Parathyroid adenoma (tissue), 2 donors: ENCODE measurements around the gene TMEM270.
A peak's percentile ranks its signal among the peaks of the same experiment; 100 is the strongest.

Experiments
- H2AFZ ChIP-seq: fragments of 300-600 bp; sonication (generic); one replicate; pipeline ENCODE4 v1.7.0; 2017; ENCODE audit warnings: antibody characterized with exemption, mild to moderate bottlenecking
- H3K27ac ChIP-seq: fragments of 300-600 bp; sonication (generic); one replicate; pipeline ENCODE4 v1.7.0; 2017
- H3K27me3 ChIP-seq: fragments of 300-600 bp; sonication (generic); one replicate; pipeline ENCODE4 v1.7.0; 2017; ENCODE audit warnings: low read length; ENCODE audit not compliant: control insufficient read depth, insufficient read depth
- H3K36me3 ChIP-seq: fragments of 300-600 bp; sonication (generic); one replicate; pipeline ENCODE4 v1.7.0; 2017; ENCODE audit warnings: low read length; ENCODE audit not compliant: control insufficient read depth, insufficient read depth
- H3K4me1 ChIP-seq: fragments of 300-600 bp; sonication (generic); one replicate; pipeline ENCODE4 v1.7.0; 2017; ENCODE audit warnings: control low read depth
- H3K4me2 ChIP-seq: fragments of 300-600 bp; sonication (generic); one replicate; pipeline ENCODE4 v1.7.0; 2017; ENCODE audit warnings: low read length
- H3K4me3 ChIP-seq: fragments of 300-600 bp; sonication (generic); one replicate; pipeline ENCODE4 v1.7.0; 2017; ENCODE audit warnings: low read depth, low read length
- H3K79me2 ChIP-seq: fragments of 300-600 bp; sonication (generic); one replicate; pipeline ENCODE4 v1.7.0; 2017; ENCODE audit warnings: control low read depth
- H3K9ac ChIP-seq: fragments of 300-600 bp; sonication (generic); one replicate; pipeline ENCODE4 v1.7.0; 2017; ENCODE audit warnings: mild to moderate bottlenecking
- H3K9me3 ChIP-seq: fragments of 300-600 bp; sonication (generic); one replicate; pipeline ENCODE4 v1.7.0; 2017; ENCODE audit warnings: low read length; ENCODE audit not compliant: control insufficient read depth
- CTCF ChIP-seq: fragments of 300-600 bp; sonication (generic); IDR thresholded peaks from one replicate; pipeline ENCODE4 v1.7.0; 2017; ENCODE audit warnings: antibody characterized with exemption, mild to moderate bottlenecking
- donor health status: primary hyperparathyroidism.

The TMEM270 gene

GRCh38 chr7:73829505-73829904 is 31.5 kb upstream of the TMEM270 start:
- Histone ChIP-seq H3K9ac (no peak overlapping the region), H3K4me2 (peak overlapping the region; percentile 7), H3K36me3 (no peaks in the 10 kb centered on the region), H3K27me3 (no peaks in the 10 kb centered on the region), H2AFZ (no peak overlapping the region), H3K4me1 (peaks cover 51% of the 10 kb centered on the region), H3K4me3 (no peak overlapping the region), H3K27ac (peak overlapping the region; percentile 99), H3K9me3 (no peaks in the 10 kb centered on the region), H3K79me2 (peaks cover 2% of the 10 kb centered on the region)
- no peak for TF ChIP-seq CTCF

GRCh38 chr7:73829921-73830680 is 30.9 kb upstream of the TMEM270 start:
- Histone ChIP-seq H3K9me3 (no peaks in the 10 kb centered on the region), H3K27me3 (no peaks in the 10 kb centered on the region), H3K9ac (no peak overlapping the region), H3K79me2 (peaks cover 2% of the 10 kb centered on the region), H3K27ac (peak overlapping the region; percentile 99), H3K4me1 (peaks cover 51% of the 10 kb centered on the region), H3K36me3 (no peaks in the 10 kb centered on the region), H3K4me3 (peak overlapping the region; percentile 89), H2AFZ (peak overlapping the region; percentile 25), H3K4me2 (peak overlapping the region; percentile 91)
- TF ChIP-seq CTCF: no peak

DNA sequence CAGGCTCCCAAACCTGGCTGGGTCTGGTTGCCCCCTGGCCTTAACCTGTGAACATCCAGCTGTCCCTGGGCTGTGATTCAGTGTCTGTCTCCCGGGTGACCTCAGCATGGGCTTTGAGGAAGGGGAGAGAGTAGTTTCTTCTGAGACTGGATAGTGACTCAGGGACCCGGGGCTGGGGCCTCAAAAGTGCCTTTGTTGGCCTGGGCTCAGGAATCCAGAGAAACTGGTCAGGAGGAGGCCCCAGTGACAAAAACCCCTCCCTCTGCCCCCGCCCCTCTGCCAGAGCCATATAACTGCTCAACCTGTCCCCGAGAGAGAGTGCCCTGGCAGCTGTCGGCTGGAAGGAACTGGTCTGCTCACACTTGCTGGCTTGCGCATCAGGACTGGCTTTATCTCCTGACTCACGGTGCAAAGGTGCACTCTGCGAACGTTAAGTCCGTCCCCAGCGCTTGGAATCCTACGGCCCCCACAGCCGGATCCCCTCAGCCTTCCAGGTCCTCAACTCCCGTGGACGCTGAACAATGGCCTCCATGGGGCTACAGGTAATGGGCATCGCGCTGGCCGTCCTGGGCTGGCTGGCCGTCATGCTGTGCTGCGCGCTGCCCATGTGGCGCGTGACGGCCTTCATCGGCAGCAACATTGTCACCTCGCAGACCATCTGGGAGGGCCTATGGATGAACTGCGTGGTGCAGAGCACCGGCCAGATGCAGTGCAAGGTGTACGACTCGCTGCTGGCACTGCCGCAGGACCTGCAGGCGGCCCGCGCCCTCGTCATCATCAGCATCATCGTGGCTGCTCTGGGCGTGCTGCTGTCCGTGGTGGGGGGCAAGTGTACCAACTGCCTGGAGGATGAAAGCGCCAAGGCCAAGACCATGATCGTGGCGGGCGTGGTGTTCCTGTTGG is 30.0 kb upstream of the TMEM270 start, which contains the start of gene CLDN4:
Gene CLDN4, plus strand, starts transcription at position 316 of the 903 bp plus-strand sequence. Its CDS starts 206 bp downstream, at position 522.
- H3K36me3 ChIP-seq: no peaks in the 10 kb centered on the region
- no peaks in the 10 kb centered on the region for H3K9me3 ChIP-seq
- peak within 1 kb of the TSS; percentile 76 for H2AFZ ChIP-seq
- H3K79me2 ChIP-seq: peaks cover 2% of the 10 kb centered on the region
- no peak for TF ChIP-seq CTCF
- no peaks in the 10 kb centered on the region for H3K27me3 ChIP-seq
- H3K9ac ChIP-seq: peak within 1 kb of the TSS; percentile 96
- peaks cover 51% of the 10 kb centered on the region for H3K4me1 ChIP-seq
- H3K4me3 ChIP-seq: peak within 1 kb of the TSS; percentile 89
- H3K27ac ChIP-seq: peak within 1 kb of the TSS; percentile 99
- peak within 1 kb of the TSS; percentile 91 for H3K4me2 ChIP-seq

DNA sequence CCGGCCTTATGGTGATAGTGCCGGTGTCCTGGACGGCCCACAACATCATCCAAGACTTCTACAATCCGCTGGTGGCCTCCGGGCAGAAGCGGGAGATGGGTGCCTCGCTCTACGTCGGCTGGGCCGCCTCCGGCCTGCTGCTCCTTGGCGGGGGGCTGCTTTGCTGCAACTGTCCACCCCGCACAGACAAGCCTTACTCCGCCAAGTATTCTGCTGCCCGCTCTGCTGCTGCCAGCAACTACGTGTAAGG is 29.4 kb upstream of the TMEM270 start:
- peak overlapping the region; percentile 76 for H2AFZ ChIP-seq
- H3K4me3 ChIP-seq: peak overlapping the region; percentile 89
- no peaks in the 10 kb centered on the region for H3K36me3 ChIP-seq
- peaks cover 2% of the 10 kb centered on the region for H3K79me2 ChIP-seq
- H3K9ac ChIP-seq: peak overlapping the region; percentile 96
- peak overlapping the region; percentile 99 for H3K27ac ChIP-seq
- no peaks in the 10 kb centered on the region for H3K27me3 ChIP-seq
- H3K9me3 ChIP-seq: no peaks in the 10 kb centered on the region
- no peak for TF ChIP-seq CTCF
- peak overlapping the region; percentile 91 for H3K4me2 ChIP-seq
- H3K4me1 ChIP-seq: peaks cover 48% of the 10 kb centered on the region
